Choroid plexus epithelial cell (primary cell): ENCODE data around the gene CCSER1.
"Not testable (repeated sequence)": the region's sequence is repeated elsewhere in the genome, so short reads cannot be mapped to it uniquely, and the experiment has no call there.

Experiments
- DNase-seq: peaks from one replicate; pipeline ENCODE4 v3.0.0-alpha.2; 2010; ENCODE audit warnings: low read depth
- H3K4me3 ChIP-seq: 2 replicates; pipeline ENCODE4 v1.5.1; 2011; ENCODE audit warnings: low read depth, mild to moderate bottlenecking, control low read depth, low read length, moderate library complexity
- TF ChIP-seq, protein P1 (sequence below): conservative IDR thresholded peaks from 2 replicates; pipeline ENCODE4 v1.5.1; 2011; ENCODE audit warnings: low read depth, mild to moderate bottlenecking, control low read depth, inconsistent platforms, low read length, moderate library complexity

The CCSER1 gene

GRCh38 chr4:90474484-90474883 is 347.3 kb downstream of the CCSER1 start:
- no peak for DNase-seq
- no peak overlapping the region for H3K4me3 ChIP-seq
- TF ChIP-seq, protein P1, sequence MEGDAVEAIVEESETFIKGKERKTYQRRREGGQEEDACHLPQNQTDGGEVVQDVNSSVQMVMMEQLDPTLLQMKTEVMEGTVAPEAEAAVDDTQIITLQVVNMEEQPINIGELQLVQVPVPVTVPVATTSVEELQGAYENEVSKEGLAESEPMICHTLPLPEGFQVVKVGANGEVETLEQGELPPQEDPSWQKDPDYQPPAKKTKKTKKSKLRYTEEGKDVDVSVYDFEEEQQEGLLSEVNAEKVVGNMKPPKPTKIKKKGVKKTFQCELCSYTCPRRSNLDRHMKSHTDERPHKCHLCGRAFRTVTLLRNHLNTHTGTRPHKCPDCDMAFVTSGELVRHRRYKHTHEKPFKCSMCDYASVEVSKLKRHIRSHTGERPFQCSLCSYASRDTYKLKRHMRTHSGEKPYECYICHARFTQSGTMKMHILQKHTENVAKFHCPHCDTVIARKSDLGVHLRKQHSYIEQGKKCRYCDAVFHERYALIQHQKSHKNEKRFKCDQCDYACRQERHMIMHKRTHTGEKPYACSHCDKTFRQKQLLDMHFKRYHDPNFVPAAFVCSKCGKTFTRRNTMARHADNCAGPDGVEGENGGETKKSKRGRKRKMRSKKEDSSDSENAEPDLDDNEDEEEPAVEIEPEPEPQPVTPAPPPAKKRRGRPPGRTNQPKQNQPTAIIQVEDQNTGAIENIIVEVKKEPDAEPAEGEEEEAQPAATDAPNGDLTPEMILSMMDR = no peak

GRCh38 chr4:90476019-90476418 is 348.8 kb downstream of the CCSER1 start:
- no peak overlapping the region for H3K4me3 ChIP-seq
- TF ChIP-seq, protein P1 = no peak
- DNase-seq = no peak

DNA sequence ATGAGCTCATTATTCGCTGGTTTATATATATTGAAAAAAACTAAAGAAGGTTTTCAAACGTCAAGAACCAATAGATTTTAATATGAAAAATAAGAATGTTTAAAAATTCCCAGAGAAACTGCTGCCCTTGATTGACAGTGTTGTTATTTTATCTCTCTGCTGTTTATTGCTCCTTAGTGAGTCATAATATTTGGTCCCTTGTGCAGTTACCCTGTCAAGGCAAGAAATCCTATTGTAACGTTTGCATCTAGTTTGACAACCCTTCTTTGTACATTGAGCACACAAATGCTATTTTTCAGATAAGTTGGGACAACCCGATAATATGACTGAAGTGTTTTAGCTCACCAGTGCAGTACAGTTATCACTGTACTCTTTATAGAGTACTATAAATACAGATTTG is 349.4 kb downstream of the CCSER1 start:
- no peak for DNase-seq
- no peak overlapping the region for H3K4me3 ChIP-seq
- TF ChIP-seq, protein P1 = no peak

DNA sequence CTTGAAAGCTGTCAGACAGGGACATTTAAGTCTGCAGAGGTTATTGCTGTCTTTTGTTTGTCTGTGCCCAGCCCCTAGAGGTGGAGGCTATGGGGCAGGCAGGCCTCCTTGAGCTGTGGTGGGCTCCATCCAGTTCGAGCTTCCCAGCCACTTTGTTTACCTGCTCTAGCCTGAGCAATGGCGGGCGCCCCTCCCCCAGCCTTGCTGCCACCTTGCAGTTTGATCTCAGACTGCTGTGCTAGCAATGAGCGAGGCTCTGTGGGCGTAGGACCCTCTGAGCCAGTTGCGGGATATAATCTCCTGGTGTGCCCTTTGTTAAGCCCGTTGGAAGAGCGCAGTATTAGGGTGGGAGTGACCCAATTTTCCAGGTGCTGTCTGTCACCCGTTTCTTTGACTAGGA is 357.7 kb downstream of the CCSER1 start:
- H3K4me3 ChIP-seq, DNase-seq: not testable (repeated sequence)

DNA sequence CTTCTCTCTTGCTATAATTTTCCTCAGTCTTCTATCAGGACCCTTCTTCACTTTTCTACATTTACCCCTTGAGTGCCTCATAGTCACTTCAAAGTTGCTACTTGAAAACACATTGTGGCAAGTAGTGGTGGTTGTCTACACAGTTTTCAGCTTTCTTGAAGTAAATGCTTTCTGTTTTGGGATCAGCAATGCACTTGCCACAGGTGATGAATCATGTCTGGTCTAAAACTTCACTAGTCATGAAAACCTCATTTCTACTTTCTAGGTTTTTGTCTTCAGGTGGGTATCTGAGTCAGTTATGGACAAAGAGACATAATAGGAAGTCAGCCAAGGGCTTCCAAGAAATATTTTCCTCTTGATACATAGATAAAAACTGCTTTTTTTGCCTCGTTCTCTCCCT is 359.2 kb downstream of the CCSER1 start:
- TF ChIP-seq, protein P1 = no peak
- H3K4me3 ChIP-seq = no peak overlapping the region
- DNase-seq = no peak

DNA sequence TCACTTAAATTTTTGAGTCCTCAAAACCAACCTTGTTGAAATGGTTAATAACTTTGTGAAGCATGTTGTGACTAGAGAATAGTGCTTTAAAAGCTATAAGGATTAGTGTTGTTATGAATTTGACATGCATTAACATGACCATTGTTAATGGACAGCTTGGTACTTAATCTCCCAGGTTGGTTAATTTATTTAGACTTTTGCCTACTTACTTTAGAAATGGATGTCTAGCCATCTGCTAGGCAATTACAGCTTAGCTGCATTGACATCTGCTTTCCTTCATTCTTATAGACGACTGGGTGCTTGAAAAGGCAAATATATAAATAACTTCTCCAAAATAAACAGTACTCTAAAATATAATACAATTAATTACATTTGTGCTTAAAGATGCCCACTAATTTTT is 368.0 kb downstream of the CCSER1 start:
- no peak for DNase-seq
- TF ChIP-seq, protein P1 = no peak
- H3K4me3 ChIP-seq = no peak overlapping the region

DNA sequence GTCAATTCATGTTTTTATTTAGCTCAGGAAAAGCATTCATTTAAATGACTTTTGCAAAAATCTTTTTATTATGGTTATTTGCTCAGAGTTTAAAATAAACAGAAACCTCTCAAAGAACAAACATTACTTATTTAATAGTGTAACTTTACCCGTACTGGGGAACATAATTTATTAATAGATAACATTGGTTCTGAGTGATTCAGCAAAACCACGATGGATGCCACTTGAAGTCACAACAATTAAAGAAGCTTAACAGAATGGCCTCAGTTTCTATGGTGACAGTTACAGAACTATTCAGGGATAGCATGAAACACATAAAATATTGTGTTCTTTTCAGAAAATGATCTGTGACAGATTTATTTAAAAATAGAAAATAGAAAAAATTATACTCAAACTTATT is 368.7 kb downstream of the CCSER1 start:
- DNase-seq = no peak
- H3K4me3 ChIP-seq = no peak overlapping the region
- TF ChIP-seq, protein P1 = no peak

- DNase-seq = no peak
- TF ChIP-seq, protein P1 = no peak
- H3K4me3 ChIP-seq = no peak overlapping the region
These were observed 371.0 kb downstream of the CCSER1 start for GRCh38 chr4:90498175-90498574.
